ENCODE data around the gene FOXD1.

The FOXD1 gene

DNA sequence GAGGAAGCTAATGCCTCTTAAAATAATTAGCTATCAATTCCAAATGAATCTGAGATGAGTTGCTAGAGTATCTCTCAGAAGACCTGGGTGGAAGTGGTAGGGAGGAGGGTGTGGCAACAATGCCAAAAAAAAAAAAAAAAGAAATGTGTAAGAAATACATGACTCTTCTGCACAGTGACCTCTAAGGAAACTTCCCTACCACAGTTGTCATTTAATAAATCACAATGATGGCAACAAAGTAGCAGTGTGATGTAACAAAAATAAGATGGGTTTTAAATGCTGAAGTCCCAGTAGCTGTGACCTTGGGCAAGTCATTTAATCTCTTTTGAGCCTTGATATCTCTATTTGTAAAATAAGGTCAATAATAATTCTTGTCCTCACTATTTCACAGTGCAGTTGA lies 7.2 kb downstream of the FOXD1 start:
- DNase-seq (ENCODE audit: low read depth) = no peak

DNA sequence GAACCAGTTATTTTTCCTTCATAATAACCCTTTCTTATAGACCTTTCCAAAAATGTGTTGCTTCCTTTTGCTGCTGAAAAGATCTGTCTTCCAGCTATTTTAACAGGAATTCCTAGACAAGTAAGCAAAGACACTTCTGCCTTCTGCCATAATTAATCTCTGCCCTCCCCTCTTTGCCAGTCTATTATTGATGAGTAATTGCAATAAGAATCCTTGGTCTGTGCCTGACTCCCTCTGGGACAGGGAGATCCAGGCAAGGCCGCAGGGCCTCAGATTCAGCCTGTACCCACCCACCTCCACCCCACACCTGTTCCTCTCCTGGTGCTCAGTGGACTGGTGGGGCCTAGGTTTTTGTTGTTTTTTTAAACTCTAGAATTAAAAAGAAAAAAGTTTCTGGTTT lies 8.3 kb downstream of the FOXD1 start:
- no peak for DNase-seq (ENCODE audit: low read depth)

DNA sequence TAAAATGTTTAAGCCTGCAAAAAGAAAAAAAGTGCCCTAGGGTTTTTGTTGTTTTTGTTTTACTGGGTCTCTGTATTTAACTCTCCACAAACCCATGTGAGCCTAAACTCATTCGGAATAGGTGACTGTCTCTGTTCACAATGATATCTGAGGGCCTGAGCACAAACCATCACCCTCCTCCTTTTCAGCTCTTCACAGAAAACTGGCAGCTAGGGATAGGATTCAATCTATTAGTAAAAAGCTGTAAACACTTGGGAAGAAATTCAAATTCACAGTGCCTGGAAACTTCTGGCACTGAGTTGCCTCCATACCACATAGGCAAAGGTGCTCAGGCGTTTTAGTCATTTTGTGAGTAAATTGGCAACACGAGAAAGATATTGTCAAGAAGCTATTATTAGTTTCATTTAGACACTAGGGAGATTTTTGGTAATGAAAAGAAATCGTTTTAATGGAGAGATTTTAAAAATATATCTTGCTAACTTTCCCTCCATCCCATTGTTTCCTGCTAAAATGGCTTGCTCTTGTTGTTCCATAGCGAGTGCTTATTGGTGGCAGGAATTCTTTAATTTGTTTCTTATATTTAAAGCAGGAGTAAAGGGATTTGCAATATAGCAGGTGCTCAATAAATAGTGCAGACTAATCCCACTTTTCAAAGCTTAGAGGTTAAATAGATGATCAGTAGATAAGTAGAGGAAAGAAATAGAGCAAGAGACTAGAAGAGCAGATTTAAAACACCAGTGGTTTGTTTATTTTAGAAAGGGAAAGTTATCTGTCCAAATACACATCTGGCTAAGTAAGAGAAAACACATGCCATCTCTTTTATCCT lies 9.7 kb downstream of the FOXD1 start:
- DNase-seq (ENCODE audit: low read depth) = no peak

DNA sequence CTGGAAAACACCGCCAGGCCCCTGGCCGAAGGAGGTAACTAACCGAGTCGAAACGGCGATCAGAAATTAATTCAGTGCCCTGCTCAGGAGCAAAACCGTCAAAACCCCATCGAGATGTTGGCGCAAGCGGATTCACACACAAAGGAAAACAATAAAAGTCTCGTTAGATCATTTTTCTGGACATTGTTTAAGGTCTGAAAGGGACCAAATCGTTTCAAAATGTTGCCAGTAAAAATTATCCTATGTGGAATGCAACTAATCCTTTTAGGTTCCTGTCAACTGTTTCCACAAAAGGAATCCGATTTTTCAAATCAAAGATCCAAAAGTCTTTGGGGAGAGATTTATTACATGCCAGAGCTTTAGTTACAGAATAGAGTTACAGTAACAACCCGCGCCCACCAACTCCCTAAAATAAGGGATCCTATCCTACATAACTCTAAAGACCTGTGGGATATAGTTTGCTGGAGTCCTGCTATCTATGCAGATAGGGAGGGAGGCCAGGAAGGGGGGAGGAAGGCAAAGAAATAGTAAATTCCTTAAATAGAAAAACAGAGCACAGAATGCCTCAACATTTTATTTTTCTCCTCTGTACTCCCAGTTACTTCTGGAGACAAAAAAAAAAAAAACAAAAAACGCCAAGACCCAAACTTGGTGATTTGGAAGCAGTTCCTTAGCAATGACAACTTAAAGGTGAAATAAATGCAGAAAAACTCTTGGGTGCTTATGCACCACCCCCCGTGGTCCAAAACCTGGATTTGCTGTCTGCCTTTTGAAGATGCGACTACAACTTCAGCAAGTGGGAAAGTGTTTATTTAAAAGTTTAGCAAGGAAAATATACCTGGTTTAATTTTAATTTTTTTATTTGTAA lies 10.6 kb downstream of the FOXD1 start:
- no peak for DNase-seq (ENCODE audit: low read depth)

DNA sequence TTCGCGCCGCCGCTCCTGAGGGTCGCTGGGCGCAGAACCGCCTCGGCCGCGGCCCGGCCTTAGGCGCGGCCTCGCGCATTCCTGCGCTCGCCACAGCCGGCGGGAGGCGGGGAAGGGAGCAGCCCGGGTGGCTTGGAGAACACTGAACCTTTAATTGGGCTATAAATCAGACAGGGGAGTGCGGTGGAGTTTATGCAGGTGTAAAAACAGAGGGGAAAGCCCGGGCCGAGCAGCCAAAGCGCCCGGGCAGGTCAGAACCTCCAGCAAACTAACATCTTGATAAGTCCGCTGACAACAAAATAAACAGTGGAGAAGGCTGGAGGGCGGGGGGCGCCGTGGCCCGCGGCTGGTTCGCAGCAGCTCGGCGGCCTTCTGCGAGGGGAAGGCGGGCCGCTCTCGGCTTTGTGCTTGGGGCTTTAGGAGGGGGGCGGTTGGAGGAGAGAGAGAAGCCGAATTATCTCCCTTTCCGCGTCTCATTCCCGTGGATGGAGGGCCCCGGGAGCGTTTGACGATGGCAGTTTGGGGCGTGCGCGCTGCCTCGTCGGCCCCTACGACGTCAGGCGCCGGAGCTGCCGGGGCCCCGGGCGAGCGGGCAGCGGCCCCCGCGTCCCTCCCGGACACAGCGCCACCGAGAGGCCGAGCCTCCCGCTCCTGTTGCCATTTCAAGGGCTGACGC lies 11.3 kb downstream of the FOXD1 start:
- no peak for DNase-seq (ENCODE audit: low read depth)

DNA sequence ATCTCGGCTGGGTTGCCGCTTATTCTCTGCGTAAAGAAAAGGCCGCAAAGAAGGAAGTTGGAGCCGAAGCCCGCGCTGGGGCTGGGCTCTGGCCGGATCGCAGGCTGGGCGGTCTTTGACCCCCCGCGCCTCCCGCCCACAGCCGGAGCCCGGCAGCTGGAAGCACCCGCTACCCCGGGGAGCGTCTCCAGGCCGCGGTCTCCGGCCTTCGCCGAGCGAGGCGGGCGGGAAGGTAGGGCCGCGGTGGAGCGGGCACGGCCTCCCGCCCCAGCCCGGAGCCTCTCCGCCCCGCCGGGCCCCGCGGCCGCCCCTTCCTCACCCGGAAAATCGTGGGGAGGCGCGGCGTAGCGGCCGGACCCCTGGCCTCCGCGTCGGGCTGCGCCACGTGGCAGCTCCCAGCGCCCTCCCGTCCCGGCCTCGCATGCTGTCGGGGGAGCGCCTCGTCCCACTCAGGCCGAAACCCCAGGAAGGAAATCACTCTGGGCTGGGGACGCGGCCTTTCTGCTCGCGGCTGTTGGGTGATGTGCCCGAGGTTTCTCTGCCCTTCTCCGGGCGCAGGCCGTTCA lies 12.0 kb downstream of the FOXD1 start:
- DNase-seq (ENCODE audit: low read depth) = no peak

DNA sequence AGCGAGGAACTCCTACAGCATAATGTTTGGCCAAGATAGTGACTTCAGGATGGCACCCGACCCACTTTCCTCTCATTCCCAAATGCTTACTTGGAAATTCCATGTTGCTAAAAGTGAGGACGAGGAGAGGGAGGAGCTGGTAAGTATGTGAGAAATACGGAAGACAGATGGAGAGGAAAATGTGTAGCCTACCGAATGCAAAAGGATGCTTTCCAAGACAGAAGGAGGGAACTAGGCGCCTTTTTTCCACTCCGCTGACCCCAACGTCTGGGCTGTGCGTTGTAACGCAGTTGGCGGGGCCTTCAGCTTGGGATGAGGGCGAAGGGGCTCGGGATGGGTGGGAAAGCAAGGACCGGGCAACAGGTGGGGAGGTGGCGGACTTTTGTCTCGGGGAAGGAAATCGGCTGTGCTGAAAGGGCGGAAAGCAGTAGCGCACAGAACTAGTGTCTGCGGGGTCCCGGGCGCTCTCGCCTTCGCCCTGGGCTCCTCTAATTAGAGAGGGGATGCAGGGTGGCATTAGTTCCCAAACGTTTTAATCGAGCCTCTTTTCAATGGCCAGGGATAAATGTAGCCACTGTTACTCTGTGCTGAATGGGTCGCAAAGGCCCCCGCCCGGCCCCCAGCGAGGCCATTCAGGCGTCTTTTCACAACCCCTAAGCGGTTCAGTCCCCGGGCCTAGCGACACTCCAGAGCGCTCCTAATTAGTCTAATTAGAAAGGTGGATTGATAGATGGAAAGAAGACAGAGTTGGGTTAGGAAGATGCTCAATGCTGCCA lies 12.6 kb downstream of the FOXD1 start:
- no peak for DNase-seq (ENCODE audit: low read depth)

DNA sequence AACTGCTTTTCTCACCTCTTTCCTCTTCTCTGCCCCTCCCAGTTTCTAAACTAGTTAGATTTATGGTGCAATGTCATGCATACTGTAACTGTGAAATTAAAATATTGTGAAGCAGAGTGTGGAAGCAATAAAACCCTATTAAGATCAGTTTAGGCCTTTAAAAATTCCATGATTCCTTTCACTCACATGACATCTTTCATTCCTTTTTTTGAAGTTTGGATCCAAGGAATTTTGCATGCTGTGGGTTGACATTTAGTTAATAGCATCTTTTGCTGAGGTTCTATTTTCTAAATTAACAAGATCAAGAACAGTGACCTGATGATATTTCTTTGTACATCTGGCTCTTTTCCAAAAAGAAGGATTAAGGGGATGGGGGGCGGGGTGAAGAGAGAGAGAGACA lies 13.7 kb downstream of the FOXD1 start:
- DNase-seq (ENCODE audit: low read depth) = no peak

DNA sequence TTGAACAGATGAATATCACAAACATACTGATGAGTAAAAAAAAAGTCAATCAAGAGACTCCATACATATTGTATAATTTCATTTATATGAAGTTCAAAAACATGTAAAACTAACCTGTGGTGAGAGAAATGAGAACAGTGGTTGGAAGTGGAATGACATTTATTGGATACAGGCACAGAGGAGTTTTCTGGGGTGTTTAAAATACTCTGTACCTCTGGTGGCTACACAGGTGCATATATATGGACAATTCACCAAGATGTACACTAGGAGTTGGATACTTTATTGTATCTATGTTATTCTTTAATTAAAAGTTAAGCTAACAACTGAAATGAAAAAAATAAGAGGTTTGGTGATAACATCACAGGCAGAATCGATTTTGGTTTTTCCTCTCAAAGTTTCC lies 14.1 kb downstream of the FOXD1 start:
- no peak for DNase-seq (ENCODE audit: low read depth)

DNA sequence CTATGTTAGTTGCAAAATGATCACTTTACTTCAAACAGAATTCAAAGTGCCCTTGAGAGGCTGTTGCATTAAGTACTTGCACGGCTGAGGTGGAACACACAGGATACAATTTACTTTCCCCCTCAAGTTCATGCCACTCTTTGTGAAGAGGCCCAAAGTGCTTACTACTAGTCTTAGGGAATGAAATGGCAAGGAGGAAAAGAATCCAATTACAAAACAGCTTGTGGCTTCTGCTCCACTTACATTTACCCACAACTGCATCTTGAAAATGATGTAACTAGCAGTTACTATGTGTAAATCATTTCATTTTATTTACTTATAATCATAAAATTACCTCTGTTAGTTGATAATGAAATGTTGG lies 14.6 kb downstream of the FOXD1 start:
- no peak for DNase-seq (ENCODE audit: low read depth)

DNA sequence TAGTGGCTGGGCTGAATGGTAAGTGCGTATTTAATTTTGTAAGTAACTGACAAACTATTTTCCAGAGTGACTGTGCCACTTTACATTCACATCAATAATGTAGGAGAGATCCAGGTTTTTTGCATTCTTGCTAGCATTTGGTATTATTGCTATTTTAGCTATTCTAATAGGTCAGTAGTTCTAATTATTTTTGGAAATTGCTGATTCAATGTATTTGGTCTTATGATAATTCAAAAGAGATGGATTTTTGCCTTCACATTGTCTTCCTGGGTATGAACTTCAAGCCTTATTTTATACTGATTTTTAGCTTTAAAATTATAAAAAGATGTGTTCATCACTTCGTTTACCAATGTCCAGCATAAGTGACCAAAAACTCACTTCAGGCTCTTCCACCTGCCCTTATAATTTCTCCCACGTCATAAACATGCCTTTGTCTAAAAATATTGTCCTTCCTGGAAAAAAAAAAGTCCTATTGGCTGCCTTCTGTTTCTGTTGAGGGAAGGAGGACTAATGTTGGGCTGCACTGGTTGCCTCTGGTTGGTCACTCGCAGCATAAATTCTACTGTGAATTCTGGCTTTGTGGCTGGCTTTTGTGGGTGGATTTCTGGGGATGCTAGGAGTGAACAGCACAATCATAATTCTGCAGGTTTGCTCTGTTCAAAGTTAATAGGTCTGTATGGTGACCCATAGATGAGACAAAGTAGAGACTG lies 15.2 kb downstream of the FOXD1 start:
- DNase-seq (ENCODE audit: low read depth) = no peak

DNA sequence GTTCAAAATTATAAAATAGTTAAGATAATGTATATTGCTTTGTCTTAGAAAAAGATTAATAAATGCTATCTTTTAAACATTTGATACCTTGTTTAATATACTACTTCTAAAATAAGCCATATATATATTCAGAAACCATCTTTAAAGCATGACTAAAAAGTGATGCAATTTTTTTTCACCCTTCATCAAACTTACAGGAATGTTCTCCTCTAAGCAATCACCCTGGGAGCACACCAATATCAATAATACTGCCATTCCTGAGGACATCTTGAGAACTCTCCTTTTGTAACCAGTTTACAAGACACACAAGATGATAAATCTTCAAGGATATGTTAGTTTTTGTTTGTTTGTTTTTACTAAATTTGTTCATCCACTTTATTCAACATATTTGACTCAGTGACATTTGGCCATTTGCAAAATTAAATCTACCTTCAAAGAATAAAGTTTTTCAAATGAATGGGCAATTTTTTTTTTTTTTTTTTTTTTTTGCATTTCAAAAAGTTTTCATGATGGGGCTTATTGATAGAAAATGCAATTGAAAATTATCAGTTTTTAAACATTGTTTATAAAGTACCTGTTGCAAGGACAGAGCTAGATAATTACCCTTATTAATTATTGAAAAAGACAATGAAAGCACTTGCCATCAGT lies 17.2 kb downstream of the FOXD1 start:
- no peak for DNase-seq (ENCODE audit: low read depth)

DNA sequence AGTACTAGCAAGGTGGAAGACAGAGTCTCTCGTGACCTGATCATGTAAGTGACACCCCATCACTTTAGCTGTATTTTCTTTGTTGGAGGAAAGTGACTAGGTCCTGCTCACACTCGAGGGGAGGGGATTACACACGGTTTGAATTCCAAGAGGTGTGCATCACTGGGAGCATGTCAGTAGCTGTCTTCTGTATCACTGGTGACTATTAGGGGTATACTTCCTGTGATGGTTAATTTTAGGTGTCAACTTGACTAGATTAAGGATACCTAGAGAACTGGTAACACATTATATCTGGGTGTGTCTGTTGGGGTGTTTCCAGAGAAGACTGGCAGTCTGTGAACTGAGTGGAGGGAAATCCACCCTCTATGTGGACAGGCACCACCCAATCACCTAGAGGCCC lies 22.5 kb downstream of the FOXD1 start:
- no peak for DNase-seq (ENCODE audit: low read depth)

DNA sequence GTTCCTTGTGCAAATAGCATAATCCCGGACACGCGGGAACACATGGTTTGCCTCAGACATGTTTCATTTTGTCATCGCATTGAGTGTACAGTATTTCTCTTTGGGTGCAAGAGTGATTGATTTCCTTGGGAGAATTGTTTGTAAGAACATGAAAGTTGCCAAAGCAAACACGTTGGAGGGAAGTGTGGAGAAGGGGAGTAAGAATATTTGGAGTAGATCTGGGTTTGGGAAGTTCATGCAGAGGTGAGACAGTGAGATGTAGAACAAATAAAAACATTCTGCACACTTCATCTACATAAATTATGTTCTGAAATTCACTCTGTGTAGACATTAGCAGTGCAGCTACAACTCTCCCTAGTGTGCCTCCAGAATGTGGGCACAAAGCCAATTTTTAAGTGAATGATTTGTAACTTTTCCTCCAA lies 24.0 kb downstream of the FOXD1 start:
- no peak for DNase-seq (ENCODE audit: low read depth)

DNA sequence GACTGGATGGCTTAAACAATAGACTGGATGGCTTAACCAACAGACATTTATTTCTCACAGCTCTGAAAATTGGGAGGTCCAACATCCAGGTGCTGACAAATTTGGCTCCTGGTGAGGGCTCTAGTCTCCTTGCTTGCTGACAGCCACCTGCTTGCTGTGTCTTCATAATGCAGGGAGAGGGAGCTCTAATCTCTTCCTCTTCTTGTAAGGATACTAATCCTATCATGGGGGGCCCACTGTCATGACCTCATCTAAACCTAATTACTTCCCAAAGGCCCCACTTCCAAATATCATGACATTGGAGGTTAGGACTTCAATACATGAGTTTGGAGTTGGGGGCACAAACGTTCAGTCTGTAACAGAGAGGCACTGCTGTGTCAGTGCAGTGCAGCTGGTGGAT lies 26.4 kb downstream of the FOXD1 start:
- DNase-seq (ENCODE audit: low read depth) = no peak

DNA sequence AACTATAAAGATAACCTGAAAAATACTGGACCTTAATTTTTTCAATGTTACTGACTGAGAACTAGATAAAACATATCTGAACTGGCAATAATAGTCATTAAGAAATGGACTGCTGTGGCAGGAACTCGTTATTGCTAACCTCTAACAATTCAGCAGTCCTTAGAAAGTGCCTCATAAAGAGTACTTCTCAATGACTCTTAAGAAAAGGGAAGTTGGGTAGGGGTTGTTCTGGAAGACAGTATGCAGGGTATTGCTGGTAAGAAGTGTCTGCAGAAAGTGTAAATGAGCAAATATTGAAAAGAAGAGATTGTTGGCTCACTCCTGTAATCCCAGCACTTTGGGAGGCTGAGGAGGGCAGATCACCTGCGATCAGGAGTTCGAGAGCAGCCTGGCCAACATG lies 27.9 kb downstream of the FOXD1 start:
- DNase-seq (ENCODE audit: low read depth) = no peak

DNA sequence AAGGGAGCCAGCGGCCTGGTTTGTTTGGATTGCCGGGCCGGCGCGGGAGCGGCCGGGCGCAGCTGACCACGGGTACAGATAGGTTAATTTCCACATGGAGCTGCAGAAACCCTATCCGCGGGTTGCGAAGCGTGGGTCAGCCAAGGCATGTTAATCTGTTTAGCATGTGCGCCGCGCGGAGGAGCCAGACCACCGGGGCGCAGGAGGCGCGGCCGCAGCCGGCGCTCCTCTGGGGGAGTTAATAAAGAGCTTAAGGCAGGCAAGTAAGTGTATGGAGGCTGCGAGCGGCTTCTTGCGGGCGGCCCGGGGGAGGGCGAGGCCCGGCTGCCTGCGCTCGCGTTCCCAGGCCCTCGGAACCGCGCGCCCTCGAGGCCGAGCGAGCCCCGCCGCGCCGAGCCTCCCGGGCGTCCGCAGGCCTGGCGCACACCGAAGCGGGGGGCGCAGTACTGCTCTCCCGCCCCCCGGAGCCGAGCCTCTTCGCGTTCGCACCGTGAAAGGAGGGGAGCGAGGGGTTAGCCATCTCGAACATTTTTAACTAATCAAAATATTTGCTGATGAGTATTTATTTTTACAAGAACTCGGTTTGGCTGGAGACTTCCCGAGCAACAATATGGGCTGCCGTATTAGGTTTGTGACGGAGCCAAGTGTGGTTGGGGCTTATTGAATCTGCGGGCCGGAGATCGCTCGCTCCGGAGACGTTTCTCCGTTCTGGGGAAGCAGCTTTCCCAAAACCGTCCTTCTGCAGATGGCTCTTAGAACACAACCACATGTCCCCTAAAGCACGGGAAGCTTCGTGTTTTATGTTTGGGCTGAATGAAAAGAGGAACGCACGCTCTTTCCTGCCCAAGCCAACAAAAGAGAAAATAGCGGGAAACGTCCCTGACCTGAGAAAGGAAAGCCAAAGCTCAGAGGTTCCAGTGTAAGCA lies 28.8 kb downstream of the FOXD1 start:
- DNase-seq (ENCODE audit: low read depth) = peak; percentile 77

DNA sequence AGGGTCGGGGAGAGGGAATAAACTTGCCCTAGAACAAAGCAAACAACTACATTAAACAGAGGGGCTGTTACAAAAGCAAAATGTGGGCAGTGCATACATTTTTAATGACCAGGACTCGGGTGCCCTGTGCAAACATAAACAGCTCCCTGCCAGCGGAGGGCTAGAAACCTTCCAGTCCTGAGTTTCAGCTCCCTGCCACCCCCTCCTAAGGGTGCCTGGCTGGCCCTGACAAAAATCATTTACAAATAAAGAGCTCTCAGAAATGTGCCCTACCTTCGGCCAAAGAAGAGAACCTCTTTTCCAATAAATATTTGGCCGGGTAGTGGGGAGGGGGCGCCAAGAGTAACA lies 29.5 kb downstream of the FOXD1 start:
- no peak for DNase-seq (ENCODE audit: low read depth)

DNA sequence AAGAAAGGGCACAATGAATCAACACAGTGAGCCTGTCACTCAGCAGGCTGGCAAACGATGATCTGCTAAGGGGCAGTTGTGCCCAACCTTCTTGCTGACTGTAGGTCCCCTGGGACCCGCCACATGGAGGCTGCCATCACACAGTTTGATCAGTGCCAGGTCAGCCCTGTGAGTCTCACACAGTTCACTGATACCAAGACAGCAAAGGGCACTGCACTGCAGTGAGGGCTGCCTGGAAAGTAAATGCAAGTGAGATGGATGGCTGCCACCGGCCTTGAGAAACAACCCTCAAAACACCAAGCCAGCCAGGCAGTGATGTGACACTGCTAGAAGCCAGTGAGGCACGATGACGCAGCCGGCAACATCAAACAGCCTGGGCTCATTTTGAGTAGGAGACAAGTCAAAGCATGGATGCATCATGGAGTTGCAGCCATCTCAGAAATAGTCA lies 30.3 kb downstream of the FOXD1 start:
- no peak for DNase-seq (ENCODE audit: low read depth)

Data from fibroblast of the conjunctiva (primary cell).